NCI-H446 treated with DMSO at 0.1 percent for 48 hours (cell line): Measurements from ENCODE around the gene BEND5.

ENCODE experiments used
- DNase-seq: peaks from one replicate; lab custom pipeline; 2025; lab: John Stamatoyannopoulos, UW

Gene BEND5

DNA sequence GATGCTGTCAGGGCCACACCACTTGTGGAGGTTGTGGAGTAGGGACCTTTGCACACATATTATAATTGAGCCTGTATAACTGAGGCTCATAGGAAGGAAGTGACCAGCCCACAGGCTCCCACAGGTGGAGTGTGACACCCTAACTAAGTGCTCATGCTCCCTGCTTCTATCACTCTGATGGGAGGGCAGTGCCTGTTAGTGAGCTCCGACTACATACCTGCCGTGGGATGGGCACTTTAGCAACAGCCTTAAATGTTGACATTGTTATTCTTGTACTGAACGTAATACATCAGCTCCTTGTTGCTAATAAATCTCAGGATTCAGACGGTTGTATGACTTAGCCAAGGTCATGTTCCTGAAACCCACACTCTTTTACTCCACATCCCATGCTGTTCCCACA lies 58.0 kb downstream of the BEND5 start:
- DNase-seq, result no peak

DNA sequence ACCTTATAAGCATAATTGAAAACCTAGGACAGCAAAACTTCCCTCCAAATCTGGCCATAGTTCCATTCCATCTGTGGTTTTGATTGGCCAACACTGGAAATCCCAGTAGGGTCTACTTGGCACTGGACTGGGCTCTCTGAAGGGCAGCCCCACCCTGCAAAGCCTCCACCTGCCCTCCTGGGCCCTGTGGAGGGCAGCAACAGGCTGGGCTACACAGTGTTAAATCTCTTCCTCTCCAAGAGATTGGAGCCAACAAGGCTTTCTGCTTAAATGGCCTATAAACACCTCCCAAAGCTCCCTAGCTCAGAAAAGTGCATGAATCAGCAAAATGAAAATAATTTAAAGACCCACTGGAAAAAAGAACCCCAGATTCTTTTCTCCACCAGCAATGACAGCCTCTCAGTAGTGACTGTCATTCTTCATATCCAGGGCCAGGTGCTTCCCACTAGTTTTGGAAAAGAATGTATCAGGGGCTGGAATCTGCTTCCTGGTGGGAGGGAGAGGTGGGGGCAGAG lies 58.5 kb downstream of the BEND5 start:
- DNase-seq, result no peak

DNA sequence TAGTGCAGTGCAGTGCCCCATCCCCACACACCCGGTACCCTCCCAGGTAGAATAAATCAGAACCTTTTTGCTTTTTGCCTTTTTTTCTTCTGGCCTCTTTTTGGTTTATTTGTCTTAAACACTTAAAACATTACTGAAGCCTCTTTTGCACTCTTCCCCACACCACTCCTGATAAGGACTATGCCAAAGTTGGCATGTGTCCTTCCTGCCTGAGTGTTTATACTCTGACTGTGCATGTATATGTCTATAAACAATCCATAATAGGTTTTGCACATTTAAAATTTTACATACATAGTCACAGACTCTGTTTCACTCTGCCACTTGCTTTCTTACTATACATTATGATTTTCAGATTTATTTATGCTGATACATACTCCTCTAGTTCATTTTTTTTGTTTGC lies 59.6 kb downstream of the BEND5 start:
- no peak for DNase-seq

DNA sequence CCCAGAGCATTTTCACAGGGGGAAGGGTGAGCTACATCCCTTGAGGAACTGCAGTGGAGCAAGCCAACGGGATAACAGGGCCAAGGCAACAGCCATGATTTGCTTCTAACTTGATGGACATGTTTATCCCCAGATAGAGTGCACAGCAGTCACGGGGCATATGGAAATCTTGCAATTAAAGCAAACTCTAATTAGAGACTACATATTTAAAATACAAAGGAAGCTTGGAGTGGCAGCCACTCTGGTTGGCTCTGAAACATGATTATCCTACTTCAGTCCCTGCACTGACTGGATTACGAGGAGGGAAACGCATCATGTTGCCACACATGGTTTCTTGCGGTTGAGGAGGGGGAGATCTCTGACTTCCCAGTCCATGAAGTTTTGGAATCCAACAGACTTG lies 60.8 kb downstream of the BEND5 start:
- no peak for DNase-seq

DNA sequence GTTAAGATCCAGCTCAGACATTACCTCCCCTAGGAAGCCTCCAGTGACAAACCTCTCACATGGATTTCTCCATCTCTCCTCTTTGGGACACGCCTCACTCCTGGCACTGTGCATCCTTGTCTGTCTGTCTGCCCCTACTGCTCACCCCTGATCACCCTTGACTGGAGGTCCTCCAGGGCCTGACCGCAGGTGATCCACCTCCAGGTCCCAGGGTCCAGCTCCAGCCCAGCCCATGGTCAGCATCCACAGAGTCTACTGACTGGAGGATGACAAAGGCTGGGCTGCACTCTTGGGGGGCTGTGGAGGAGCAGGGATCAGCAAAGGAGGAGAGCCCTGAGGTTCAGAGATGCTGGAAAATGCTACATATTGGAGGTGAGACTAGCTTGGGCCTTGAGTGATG lies 65.8 kb downstream of the BEND5 start:
- DNase-seq, result no peak

DNA sequence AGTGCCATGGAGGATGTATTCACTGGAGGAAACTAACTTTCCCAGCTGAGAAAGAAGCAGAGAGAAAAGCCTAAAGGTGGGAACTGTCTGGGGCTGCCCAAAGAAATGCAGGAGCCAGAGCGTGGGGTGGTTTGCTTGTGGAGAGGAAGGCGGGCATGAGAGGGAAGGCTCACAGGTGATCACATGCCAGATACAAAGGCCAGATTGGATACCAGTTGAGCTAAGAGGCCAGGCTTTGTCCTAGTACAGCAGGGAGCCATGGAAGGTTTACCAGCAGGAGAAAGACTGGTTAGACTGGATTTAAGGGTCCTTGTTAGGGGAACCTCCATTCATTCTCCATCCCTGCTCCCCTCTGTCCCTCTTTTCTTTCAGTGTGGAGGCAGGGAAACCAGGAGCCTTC lies 66.4 kb downstream of the BEND5 start:
- no peak for DNase-seq

DNA sequence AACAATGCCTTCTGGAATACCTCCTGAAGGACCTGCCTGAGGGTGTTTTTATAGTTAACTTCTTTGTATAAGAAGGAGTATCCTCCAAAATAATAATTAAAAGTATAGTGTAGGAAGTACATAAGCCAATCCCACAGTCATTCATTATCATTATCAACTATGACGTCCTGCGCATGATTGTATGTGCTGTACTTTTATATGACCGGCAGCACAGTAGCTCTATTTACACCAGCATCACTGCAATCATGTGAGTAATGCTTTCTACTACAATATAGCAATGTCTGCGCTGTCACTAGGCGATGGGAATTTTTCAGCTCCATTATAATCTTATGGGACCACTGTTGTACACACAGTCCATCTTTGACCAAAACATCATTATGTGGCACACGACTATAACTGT lies 72.0 kb downstream of the BEND5 start:
- DNase-seq, result no peak

DNA sequence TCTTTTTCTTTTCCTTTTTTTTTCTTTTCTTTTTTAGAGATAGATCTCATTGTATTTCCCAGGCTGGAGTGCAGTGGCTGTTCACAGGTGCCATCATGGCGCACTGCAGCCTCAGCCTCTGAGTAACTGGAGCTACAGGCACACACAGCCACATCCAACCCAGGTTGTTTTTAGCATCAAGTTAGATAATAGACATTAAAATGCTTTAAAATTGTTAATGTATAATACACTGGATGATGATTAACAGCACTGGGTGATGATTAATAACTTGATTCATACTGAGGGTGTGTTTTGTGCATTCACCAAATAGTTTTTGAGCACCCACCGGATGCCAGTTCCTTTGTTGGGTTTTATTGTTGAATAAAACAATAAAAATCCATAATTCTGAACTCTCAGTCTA lies 75.2 kb downstream of the BEND5 start:
- no peak for DNase-seq

DNA sequence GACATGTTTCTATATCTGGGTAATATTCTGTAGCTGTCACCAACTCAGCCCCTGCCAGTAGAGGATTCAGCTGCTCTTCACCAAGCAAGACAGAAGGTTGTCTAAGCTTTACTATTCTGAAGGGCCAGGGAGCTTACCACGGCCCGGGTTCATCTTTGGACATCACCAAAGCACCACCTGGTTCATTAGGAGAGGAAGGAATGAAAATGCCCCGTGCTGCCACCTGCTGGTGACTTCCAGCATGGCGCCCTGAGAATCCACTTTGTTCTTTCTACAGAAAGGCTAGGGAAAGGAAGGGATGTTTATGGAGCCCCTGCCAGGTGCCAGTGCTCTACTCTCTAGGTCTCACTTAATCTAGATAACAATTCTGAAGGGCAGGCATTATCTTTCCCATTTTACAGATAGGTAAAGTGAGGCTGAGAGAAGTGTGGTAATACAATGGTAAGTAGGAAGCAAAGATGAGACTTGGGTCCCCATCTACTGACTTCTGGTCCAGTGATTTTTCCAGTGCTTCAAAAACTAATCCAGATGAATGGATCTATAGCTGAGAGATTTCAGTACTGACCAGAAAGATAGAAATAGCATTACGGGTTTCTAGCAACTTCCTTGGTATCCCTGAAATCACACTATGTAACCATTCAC lies 79.5 kb downstream of the BEND5 start:
- DNase-seq, result no peak

DNA sequence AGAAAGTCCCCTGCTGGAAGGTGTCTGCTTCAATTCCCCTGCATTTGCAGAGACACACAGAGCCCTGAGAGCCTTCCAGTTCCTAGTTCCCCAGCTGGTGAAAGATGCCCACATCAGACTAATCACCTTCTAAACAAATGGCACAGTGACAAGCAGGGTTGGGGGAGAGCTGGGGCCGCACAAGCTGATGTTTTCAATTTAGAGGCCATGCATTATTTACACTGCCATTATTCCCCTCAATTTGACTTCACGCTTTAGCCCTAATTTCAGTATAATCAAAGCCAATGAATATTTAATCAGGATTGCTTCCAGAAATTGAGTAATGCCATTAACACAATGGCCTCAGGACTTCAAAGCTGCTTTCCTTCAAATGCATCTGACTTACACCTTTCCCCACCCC lies 81.5 kb downstream of the BEND5 start:
- DNase-seq, result no peak

DNA sequence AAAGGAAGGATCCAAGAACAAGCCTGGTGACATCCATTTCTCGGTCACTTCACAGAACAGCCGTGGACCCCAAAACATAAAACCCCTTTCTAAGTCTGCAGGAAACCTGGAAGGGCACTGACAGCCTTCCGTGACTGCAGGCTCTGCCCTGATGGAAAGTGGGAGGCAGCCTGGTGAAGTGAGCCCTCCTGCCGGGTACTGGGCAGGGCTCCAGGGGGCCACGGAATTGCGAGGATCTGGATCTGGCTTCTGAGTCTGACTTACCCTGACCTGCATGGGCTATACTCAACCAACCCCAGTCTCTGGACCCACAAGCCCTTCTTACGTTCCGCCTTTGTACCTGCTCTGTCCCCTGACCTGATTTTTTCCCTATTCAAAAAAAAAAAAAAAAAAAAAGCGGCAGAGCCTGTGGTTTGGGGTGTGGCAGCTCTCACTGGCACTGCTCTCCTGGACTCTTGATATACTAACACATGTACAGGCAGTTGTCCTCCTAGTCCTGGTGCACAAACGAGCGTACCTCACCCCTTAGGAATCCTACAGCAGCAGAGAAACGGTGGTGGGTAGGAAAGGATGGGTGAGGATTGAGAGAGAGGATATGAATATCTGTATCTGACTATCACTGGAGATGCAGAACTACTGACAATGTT lies 82.9 kb downstream of the BEND5 start:
- no peak for DNase-seq

DNA sequence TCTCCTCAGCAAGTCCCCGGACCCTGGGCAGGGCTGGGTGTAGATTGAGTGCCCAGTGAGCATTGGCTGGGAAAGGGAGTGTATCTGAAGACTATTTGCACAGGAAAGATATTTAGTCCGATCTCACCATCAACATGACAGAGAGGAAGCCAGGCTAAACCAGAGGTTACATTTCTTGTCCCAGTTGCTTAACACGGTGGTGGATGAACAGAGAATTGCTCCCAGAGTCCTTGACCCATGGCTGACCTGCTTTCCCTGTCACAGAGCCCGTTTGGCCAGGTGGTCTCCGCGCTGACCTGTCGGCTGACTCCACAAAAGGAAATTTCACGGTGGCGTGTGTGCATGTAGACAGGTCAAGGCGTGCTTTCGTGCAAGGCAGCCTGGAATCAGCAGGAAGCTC lies 83.5 kb downstream of the BEND5 start:
- DNase-seq, result no peak

DNA sequence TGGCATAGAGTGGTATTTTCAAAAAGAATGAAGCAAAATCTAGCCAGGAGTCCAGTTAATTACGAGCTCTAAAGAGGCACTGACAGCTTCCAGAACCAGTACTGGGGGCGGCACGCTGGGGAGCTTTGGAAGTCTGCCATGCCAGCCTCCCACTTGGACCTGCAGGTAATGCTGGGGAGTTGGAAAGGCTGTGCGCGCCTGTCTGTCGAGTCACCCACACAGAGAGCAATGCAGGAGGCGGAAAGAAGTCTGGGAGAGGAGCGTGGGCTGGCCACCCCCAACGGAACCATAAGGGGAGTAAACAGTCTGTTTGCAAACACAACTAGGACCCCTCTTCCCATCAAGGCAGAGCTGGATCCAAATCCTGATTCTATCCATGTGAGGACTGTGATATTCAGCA lies 84.5 kb downstream of the BEND5 start:
- no peak for DNase-seq

DNA sequence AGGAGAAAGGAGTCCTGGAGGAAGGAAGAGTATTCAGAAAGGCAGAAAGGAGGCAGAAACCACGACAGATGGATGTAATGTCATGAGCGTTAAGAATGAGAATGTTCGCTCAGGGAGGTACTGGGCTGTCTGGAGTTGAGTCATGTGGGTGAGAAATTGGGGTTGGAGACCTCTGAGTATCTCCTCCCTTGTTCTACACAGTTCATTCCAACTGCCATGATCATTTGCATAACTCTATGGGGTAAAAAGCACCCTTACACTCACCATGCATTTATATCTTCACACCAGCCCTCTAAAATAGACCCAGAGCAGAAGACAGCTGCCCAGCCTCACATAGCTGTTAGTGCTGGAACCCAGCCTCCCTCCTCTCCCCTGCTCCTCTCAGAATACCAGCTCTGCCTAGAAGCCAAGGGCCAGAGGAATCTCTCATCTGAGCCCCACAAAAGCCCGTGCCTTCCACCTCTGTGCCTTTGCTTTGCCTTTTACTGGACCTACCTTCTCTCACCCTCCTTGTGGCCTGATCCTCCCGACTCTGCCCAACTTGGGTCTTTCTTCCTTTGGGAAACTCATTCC lies 85.2 kb downstream of the BEND5 start:
- DNase-seq, result no peak

DNA sequence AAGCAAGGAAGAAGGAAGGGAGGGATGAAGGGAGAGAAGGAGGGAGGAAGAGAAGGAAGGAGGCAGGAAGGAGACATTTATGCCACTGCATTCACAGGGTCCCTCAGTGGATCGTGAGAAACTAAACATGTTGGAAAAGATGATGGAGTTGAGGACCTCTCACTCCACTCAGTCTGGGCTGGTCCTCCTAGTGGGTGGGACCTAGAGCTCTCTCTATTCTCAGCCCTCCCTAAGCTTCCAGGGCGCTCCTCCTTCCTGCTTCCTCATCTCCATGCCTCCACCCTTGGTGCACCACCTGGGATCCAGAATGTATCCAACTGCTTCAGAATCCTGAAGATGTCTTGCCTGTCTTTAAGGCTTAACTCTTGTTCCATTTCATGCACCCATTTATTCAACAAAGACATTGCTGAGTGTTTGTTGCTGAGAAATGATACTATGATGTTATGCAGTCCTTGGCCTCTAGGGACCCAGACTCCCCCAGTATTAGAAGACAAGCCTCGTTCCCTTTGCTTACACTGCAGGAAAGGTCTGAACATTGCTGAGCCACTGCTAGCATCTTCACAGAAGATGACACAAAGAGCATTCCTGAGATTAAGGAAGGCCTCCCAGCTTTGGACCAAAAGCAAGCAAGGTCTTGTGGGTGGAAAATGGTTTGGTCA lies 88.5 kb downstream of the BEND5 start:
- DNase-seq, result no peak

DNA sequence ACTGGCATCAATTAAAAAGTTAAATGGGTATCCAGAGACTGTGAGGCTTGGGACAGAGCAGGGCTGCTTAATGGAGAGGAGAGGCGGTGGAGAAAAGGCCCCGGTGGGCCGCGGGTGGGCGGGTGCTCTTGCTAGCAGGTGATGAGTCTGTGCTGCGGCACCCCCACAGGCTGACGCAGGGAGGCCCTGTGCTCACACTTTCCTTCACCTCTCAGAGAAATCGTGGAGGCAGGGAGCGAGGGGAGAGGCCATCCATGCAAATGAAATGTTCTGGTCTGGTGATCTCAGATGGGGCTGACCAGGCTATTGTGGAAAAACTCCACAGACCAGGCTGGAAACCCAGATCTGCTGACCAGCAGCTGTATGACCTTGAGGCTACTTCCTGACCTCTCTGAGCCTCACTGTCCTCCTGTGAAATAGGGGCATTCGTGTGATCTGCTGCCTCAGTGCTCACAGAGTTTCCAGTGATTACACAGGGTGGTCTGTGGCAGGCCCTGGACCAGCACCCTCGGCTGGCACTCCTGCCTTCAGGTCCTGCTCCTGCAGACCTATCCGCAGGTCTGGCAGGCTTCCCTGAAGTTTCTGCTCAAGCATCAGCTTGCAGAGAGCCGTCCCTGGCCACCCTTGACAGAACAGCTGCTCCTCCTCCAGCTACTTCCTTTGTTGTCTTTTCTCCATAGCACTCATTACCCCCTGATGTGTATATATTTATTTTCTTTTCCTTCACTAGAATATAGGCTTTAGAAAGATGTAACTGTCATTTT lies 89.2 kb downstream of the BEND5 start:
- no peak for DNase-seq

DNA sequence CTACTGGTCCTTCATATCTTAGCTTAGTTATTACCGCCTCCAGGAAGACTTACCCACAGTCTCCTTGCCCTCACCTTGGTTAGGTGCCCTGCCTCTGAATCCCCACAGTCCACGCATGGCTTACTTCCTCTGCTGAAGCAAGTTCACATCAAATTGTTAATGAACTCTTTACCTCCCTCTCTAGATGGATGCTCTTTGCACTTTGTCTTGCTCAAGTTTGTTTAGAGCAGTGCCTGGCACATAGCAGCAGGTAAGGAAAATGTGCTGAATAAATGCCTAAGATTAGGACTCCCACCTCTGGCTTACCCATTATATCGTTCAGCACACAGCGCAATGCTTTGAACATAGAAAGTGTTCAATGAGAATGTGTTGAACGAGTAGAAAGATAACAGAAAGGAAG lies 90.5 kb downstream of the BEND5 start:
- DNase-seq, result no peak

DNA sequence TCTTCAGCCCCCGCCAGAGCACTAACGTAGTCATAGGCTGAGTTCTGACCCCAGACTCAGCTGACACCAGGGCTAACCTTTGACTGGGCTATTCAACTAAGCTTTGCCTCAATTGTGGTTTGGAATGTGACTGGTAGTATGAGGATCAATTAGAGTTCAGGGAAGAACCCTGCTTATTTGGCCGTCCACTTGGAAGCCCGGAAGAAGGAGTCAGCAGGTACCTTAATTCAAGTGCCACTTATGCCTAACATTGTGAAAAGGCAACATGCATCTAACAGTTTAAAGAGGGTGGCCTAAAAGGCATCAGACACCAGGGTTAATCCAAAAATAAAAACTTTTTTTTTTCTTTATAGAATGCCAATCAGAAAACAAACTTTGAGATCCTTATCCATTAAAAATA lies 92.3 kb downstream of the BEND5 start:
- DNase-seq, result no peak

DNA sequence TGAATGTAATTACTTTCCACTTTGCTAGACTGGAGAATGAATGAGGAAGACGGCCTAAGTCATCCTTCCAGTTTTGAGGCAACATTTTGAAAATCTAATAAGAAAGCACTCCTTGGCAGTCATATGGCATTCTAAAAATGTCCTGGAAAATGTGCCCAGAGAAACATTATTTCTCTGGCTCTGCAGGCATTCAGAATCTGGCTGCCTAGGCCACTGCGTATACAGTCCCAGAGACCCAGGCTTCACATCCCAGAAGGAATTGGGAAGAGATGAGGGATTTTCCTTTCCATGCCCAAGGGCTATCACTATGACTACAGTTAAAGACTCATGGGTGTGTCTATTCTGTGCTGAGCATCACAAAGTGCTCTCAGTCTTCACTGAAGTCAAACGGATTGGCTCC lies 92.9 kb downstream of the BEND5 start:
- DNase-seq, result no peak

DNA sequence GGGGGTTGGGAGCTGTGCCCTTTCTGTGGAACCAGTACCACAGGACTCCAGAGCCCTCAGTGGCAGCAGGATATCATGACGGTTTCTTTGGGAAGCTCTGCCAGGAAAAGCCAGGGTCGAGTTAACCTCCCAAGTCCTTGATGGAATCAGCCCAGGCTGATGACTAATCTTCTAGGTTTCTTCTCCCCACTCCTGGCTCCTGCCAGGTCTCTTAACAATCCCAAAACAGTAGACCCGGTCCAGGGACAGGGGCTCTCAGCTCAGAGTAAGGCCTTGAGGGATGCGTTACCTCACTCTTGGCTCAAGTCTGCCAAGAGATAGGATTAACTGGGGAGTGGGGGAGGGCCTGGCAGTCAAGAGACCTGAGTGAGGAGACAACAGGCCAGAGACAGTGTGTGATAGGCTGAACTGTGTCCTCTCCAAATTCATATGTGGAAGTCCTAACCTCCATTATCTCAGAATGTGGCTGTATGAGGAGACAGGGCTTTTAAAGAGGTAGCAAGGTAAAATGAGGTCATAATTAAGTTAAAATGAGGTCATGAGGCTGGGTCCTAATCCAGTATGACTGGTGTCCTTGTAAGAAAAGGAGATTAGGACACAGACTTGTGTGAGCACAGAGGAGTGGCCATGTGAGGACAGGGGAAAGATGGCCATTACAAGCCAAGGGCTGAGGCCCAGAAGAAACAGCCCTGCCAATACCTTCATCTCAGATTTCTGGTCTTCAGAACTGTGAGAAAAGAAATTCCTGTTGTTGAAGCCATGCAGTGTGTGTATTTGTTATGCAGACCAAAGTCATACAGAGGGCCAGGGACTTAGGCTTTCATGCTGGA lies 95.0 kb downstream of the BEND5 start:
- DNase-seq, result peak; percentile 30

DNA sequence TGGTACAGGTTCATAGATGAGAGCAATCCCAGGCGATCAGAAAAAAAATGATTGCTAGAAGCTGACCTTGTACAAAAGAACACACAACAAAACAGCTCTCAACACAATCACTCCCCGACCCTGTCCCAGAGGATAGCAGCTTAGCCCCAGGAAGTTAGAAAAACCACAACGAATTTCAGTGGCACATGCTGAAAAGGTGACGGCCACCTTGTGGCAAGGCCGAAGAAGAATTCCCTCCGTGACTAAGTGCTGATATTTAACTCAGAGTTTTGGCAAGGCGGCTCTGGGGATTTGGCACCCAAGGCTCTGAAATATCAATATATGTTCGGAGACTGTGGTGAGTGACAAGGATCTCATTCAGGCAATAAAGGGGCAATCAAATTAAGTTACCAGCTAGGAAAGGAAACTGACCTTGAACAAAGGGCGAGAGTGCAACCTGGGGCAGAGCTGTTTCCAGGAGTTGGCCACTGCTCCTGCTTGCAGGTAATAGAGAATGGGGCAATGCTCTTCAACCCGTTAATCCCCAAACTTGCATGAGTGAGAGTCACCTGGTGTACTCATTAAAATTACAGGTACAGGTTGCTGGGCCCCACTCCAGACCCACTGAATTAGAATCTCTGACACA lies 96.2 kb downstream of the BEND5 start:
- DNase-seq, result no peak
